K562 treated with DMSO at 1 percent for 48 hours (cell line): ENCODE results near the gene PIK3C2A. TPM values are rescaled to one million over a fixed set of nuclear protein-coding genes. Genes with fewer than 3 reads are reported as not detected.

Experiments used
- total RNA-seq: library from RNA; unstranded; fragments of 300-600 nt; gene quantifications from 2 replicates; pipeline ENCODE4 v1.2.3, GENCODE V29; 2022; ENCODE audit warnings: low replicate concordance; ENCODE audit errors: extremely low read depth

The PIK3C2A gene, protein sequence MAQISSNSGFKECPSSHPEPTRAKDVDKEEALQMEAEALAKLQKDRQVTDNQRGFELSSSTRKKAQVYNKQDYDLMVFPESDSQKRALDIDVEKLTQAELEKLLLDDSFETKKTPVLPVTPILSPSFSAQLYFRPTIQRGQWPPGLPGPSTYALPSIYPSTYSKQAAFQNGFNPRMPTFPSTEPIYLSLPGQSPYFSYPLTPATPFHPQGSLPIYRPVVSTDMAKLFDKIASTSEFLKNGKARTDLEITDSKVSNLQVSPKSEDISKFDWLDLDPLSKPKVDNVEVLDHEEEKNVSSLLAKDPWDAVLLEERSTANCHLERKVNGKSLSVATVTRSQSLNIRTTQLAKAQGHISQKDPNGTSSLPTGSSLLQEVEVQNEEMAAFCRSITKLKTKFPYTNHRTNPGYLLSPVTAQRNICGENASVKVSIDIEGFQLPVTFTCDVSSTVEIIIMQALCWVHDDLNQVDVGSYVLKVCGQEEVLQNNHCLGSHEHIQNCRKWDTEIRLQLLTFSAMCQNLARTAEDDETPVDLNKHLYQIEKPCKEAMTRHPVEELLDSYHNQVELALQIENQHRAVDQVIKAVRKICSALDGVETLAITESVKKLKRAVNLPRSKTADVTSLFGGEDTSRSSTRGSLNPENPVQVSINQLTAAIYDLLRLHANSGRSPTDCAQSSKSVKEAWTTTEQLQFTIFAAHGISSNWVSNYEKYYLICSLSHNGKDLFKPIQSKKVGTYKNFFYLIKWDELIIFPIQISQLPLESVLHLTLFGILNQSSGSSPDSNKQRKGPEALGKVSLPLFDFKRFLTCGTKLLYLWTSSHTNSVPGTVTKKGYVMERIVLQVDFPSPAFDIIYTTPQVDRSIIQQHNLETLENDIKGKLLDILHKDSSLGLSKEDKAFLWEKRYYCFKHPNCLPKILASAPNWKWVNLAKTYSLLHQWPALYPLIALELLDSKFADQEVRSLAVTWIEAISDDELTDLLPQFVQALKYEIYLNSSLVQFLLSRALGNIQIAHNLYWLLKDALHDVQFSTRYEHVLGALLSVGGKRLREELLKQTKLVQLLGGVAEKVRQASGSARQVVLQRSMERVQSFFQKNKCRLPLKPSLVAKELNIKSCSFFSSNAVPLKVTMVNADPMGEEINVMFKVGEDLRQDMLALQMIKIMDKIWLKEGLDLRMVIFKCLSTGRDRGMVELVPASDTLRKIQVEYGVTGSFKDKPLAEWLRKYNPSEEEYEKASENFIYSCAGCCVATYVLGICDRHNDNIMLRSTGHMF (N-terminal part only)
- total RNA-seq: not detected in 2 replicates

DNA sequence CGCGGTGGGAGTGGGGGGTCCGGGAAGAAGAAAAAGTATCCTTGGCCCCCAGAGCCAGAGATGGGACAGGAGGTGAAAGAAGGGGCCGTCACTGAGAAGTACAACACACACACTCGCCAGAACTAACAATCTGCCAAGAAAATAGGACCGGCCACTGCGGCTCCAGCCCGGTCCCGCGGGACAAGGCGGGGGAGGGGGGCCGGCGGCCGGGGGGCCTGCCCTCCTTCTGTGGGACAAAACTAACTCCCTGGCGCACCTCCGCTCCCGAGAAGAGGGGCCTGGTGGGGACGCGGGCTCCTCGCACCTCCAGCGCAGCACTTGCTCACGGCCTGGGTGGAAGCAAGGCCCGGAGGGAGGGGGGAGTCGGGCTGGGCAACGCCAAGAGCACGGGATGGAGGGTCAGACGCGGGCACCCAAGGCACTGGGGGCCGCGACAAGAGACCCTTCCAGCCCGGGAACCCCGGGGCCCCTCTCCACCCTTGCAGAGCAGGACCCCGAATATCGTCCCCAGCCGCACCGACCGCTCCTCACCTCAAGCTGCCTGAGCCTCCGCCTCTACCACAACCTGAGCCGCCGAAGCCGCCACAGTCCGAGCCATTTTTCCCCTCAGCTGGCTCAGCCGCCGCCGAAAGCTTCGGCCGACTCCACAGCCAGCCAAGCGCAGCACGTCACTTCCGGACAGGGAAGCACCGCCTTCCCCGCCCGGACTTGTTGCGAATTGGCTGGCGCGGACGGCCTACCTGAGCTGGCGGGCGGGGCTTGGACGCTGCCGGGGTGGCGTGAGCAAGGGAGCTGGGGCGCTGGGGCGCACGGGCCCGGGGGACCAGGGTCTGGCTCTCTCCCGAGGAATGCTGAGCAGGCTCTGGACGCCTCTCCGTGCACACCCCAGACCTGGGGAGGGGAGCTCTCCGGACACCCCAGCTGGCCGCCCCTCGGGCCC is at the start of gene PIK3C2A:
TSS of gene PIK3C2A (minus strand) at position 670 of the 940 bp plus-strand sequence. CDS start 38,245 bp downstream, outside the sequence.

Other genes starting within 250 kb of the PIK3C2A start
- not detected in 2 replicates for gene PLEKHA7, start 193.6 kb downstream of the PIK3C2A start, total RNA-seq
- 2,936 and 3,601 TPM in 2 replicates for gene RPS13, start 130.3 kb downstream of the PIK3C2A start, total RNA-seq
- gene NUCB2, start 68.8 kb upstream of the PIK3C2A start, total RNA-seq: not detected in 2 replicates
- not detected in 2 replicates for gene NCR3LG1, start 143.8 kb upstream of the PIK3C2A start, total RNA-seq
- not detected in 2 replicates for gene KCNJ11, start 180.7 kb upstream of the PIK3C2A start, total RNA-seq